Measurements from ENCODE around the gene SMARCC2.

The SMARCC2 gene

GRCh38 chr12:56222531-56222895 lies 33.2 kb upstream of the SMARCC2 start:
- no peak for DNase-seq (ENCODE audit: low spot score)
- in situ Hi-C loops (cut with MboI; ENCODE audit: low sequenced_read_pairs, unreplicated experiment) = loop anchor here (25.0 kb wide), 1 partner anchor 240 kb away; the partner anchor contains the start of genes MIP and SPRYD4
- no peak for TF ChIP-seq CTCF (IDR thresholded peaks at IDR 0.05; ENCODE audit: borderline replicate concordance, control extremely low read depth, extremely low read depth, insufficient read depth, missing control alignments)

DNA sequence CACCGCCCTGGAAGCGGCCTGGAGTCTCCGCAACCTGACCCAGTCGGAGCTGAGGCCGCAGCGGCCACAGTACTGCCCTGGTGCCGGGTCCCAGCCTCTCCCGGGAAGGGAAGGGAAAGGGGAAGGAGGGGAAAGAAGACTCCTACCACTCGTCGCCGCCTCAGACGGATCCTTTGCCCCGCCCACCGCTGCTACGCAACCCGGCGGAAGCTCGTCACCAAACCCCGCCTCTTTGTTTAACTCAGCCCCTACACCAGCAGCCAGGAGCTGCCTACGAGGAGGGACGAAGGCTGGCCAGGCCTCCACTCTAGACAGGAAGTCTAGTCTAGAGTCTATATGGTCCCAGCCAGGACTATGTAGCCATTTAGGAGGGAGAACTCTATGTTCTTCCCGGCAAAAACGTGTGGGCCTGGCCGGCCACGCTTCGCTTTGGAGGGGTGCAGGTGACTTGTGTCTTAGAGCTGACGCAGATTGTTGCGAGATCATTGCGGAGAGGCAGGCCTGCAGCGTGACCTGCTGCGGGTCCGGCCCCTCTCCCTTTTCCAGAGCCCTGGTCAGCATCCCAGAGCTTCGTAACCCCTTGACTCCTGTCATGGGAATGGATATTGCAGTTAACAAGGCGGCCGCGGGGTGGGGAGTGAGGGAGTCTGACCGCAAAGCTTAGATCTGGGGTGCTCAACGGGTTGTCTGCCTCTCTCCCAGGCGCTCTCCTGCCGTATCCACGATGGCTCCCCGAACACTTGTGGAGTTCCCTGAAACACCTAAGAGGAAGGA lies 32.7 kb upstream of the SMARCC2 start, which contains the start of gene RNF41:
RNF41 (minus strand) TSS at position 166 of the 774 bp plus-strand sequence. CDS start 7,875 bp downstream, outside the sequence.
- in situ Hi-C loops (cut with MboI; ENCODE audit: low sequenced_read_pairs, unreplicated experiment) = loop anchor here (25.0 kb wide), 1 partner anchor 240 kb away; the partner anchor contains the start of genes MIP and SPRYD4
- no peak for TF ChIP-seq CTCF (IDR thresholded peaks at IDR 0.05; ENCODE audit: borderline replicate concordance, control extremely low read depth, extremely low read depth, insufficient read depth, missing control alignments)
- DNase-seq (ENCODE audit: low spot score) = peak; percentile 98

DNA sequence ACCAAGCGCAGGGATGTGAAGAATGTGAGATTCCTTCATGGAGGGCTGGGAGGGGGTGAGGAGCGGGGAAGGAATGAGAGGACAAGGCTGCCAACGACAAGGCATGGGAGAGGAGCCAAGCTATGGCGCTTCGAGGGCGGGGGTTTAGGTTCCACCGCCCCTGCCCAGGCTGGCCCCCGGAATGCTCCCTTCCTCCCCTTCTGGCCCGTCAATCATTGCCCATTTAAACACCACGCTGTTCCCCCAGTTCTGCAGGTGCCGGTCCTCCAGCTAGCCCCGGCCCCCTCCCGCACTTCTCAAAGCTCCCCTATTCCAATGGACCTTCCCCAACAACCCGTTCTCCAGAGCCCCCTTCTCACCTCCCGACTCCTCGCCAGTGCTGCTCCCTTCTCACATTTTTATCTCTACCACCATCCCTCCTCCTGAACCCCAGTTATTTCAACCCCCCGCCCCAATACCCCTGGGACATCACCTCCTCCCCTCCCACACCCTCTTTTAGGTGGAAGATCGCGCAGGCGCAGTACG lies 32.0 kb upstream of the SMARCC2 start:
- in situ Hi-C loops (cut with MboI; ENCODE audit: low sequenced_read_pairs, unreplicated experiment) = loop anchor here (25.0 kb wide), 1 partner anchor 241 kb away; the partner anchor contains the start of genes MIP and SPRYD4
- TF ChIP-seq CTCF (IDR thresholded peaks at IDR 0.05; ENCODE audit: borderline replicate concordance, control extremely low read depth, extremely low read depth, insufficient read depth, missing control alignments) = no peak
- no peak for DNase-seq (ENCODE audit: low spot score)

DNA sequence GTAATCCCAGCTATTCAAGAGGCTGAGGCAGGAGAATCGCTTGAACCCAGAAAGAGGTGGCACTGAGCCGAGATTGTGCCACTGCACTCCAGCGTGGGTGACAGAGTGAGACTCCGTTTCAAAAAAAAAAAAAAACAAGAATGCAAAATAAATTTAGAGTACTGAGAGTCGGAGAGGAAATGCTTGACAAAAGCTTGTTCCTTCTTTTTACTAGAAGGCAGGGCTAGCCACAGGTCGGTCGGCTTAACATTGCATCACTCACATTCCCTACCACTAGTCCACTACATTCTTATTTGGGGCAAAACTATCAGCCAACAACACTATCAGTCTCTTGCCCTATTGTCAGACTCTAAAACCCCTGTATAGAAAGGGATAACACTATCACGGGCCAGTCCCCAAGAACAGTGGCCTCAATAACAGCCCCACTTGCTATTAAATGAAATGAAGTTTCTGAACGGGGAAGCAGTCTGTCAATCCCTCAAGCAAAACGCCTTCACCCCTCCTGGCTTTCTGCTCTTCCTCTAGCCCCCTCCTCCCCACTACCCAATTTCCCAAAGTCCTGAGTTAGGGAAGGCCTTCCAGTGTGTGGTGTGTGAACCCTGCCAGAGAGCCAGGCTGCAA lies 31.4 kb upstream of the SMARCC2 start:
- in situ Hi-C loops (cut with MboI; ENCODE audit: low sequenced_read_pairs, unreplicated experiment) = loop anchor here (25.0 kb wide), 1 partner anchor 242 kb away; the partner anchor contains the start of genes MIP and SPRYD4
- no peak for TF ChIP-seq CTCF (IDR thresholded peaks at IDR 0.05; ENCODE audit: borderline replicate concordance, control extremely low read depth, extremely low read depth, insufficient read depth, missing control alignments)
- DNase-seq (ENCODE audit: low spot score) = peak; percentile 40

DNA sequence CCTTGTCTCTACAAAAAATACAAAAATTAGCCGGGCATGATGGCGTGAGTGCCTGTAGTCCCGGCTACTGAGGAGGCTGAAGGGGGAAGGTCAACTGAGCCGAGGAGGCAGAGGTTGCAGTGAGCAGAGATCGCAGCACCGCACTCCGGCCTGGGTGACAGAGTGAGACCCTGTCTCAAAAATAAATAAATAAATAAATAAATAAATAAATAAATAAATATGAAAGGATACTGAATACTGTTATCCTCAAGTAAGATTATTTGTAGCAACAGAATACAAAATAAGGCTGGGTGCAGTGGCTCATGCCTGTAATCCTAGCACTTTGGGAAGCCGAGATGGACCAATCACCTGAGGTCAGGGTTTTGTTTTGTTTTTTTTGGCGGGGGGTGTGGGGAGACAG lies 30.6 kb upstream of the SMARCC2 start:
- no peak for DNase-seq (ENCODE audit: low spot score)
- in situ Hi-C loops (cut with MboI; ENCODE audit: low sequenced_read_pairs, unreplicated experiment) = loop anchor here (25.0 kb wide), 1 partner anchor 242 kb away; the partner anchor contains the start of genes MIP and SPRYD4
- TF ChIP-seq CTCF (IDR thresholded peaks at IDR 0.05; ENCODE audit: borderline replicate concordance, control extremely low read depth, extremely low read depth, insufficient read depth, missing control alignments) = no peak

DNA sequence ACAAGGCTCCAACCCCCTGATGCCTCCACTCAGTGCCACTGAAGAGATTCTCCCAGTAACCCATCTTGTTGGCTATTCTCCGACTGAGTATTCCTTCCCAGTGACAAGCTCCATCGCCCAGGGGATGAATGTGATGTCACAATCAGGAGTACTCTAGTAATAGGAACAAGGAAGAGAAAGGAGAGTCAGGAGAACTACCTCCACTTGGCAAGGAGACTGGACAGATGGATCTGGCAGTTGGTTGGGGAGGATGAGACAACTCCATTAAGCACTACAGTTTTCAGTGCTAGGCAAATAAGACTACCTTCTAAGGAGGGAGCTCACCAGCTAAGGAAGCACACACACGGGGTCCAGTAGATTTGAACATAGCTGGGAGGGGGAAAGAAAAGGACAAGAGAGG lies 27.2 kb upstream of the SMARCC2 start:
- DNase-seq (ENCODE audit: low spot score) = no peak
- in situ Hi-C loops (cut with MboI; ENCODE audit: low sequenced_read_pairs, unreplicated experiment) = loop anchor here (25.0 kb wide), 1 partner anchor 246 kb away; the partner anchor contains the start of genes MIP and SPRYD4
- TF ChIP-seq CTCF (IDR thresholded peaks at IDR 0.05; ENCODE audit: borderline replicate concordance, control extremely low read depth, extremely low read depth, insufficient read depth, missing control alignments) = no peak
